Mucosa of rectum (tissue), 2 donors: ENCODE results near the gene S100A5.

Source experiments
- H3K27ac ChIP-seq, 2 donors: one replicate each; pipeline ENCODE4 v1.7.0; 2013; ENCODE audit warnings: inconsistent platforms in 2 of 2, low read depth in 2 of 2, low read length in 2 of 2
- H3K27me3 ChIP-seq, 2 donors: one replicate each; pipeline ENCODE4 v1.7.0; 2013; ENCODE audit warnings: low read length in 2 of 2; ENCODE audit not compliant: control insufficient read depth in 2 of 2, insufficient read depth in 2 of 2
- H3K36me3 ChIP-seq, 2 donors: one replicate each; pipeline ENCODE4 v1.7.0; 2013; ENCODE audit warnings: low read length in 2 of 2; ENCODE audit not compliant: control insufficient read depth in 2 of 2, insufficient read depth in 2 of 2
- H3K4me1 ChIP-seq, 2 donors: one replicate each; pipeline ENCODE4 v1.7.0; 2013; ENCODE audit warnings: low read length in 2 of 2, mild to moderate bottlenecking in 1 of 2; ENCODE audit not compliant: control insufficient read depth in 2 of 2, insufficient read depth in 2 of 2
- H3K4me3 ChIP-seq, 2 donors: one replicate each; pipeline ENCODE4 v1.7.0; 2013; ENCODE audit warnings: low read length in 2 of 2
- H3K9ac ChIP-seq, 2 donors: one replicate each; pipeline ENCODE4 v1.7.0; 2013; ENCODE audit warnings: low read length in 2 of 2, low read depth in 1 of 2, mild to moderate bottlenecking in 1 of 2
- H3K9me3 ChIP-seq, 2 donors: one replicate each; pipeline ENCODE4 v1.7.0; 2013; ENCODE audit warnings: low read length in 2 of 2; ENCODE audit not compliant: control insufficient read depth in 2 of 2
- donor health status: healthy.
- donor health status: Normal muscosa, but diverticular disease.

S100A5 gene

GRCh38 chr1:153493343-153493960 lies 47.3 kb downstream of the S100A5 start:
- Histone ChIP-seq H3K36me3 (no peaks in the 10 kb centered on the region), H3K4me1 (no peaks in the 10 kb centered on the region), H3K9ac (no peak overlapping the region), H3K4me3 (no peak overlapping the region), H3K27ac (no peak overlapping the region), H3K27me3 (peaks cover 0 to 4% of the 10 kb centered on the region in 2 donors), H3K9me3 (no peaks in the 10 kb centered on the region)

GRCh38 chr1:153490272-153491051 lies 50.3 kb downstream of the S100A5 start:
- H3K27me3 ChIP-seq = no peaks in the 10 kb centered on the region
- H3K4me1 ChIP-seq = no peaks in the 10 kb centered on the region
- peak overlapping the region; percentile 5 to 26 for H3K27ac ChIP-seq
- H3K36me3 ChIP-seq = no peaks in the 10 kb centered on the region
- H3K9me3 ChIP-seq = no peaks in the 10 kb centered on the region
- H3K9ac ChIP-seq = peak overlapping the region in 1 of 2 donors; percentile 32
- no peak overlapping the region for H3K4me3 ChIP-seq

GRCh38 chr1:153488731-153489130 lies 52.0 kb downstream of the S100A5 start:
- Histone ChIP-seq H3K9me3 (no peaks in the 10 kb centered on the region), H3K27ac (no peak overlapping the region)

DNA sequence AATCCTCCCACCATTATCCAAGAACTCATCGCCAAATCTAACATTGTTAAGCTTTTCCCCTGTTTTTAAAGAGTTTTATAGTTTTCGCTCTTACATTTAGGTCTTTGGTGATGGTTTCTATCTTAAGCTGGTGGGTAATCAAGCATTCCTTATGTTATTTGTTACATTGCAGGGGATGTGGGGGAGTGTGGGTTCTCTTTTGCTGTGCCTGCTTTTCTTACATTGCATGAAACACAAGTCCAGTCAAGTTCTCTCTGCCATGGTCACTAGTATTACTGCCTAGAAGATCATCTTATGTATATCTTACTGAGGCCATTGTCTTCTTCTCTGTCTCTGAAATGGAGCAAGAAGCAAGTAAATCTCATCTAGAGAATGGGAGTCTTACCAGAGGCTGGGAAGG lies 53.0 kb downstream of the S100A5 start:
- no peaks in the 10 kb centered on the region for H3K36me3 ChIP-seq
- no peaks in the 10 kb centered on the region for H3K4me1 ChIP-seq
- no peak overlapping the region for H3K27ac ChIP-seq
- peaks cover 0 to 4% of the 10 kb centered on the region in 2 donors for H3K27me3 ChIP-seq
- no peak overlapping the region for H3K4me3 ChIP-seq
- H3K9ac ChIP-seq = no peak overlapping the region
- no peaks in the 10 kb centered on the region for H3K9me3 ChIP-seq

More at GRCh38 chr1:153488731-153489130, 52.0 kb downstream of the S100A5 start:
- no peak overlapping the region for H3K4me3 ChIP-seq
- H3K4me1 ChIP-seq = no peaks in the 10 kb centered on the region
- no peaks in the 10 kb centered on the region for H3K36me3 ChIP-seq
- H3K9ac ChIP-seq = no peak overlapping the region
- H3K27me3 ChIP-seq = peaks cover 0 to 4% of the 10 kb centered on the region in 2 donors
